ENCODE results near the gene EXOSC2.

EXOSC2 gene

DNA sequence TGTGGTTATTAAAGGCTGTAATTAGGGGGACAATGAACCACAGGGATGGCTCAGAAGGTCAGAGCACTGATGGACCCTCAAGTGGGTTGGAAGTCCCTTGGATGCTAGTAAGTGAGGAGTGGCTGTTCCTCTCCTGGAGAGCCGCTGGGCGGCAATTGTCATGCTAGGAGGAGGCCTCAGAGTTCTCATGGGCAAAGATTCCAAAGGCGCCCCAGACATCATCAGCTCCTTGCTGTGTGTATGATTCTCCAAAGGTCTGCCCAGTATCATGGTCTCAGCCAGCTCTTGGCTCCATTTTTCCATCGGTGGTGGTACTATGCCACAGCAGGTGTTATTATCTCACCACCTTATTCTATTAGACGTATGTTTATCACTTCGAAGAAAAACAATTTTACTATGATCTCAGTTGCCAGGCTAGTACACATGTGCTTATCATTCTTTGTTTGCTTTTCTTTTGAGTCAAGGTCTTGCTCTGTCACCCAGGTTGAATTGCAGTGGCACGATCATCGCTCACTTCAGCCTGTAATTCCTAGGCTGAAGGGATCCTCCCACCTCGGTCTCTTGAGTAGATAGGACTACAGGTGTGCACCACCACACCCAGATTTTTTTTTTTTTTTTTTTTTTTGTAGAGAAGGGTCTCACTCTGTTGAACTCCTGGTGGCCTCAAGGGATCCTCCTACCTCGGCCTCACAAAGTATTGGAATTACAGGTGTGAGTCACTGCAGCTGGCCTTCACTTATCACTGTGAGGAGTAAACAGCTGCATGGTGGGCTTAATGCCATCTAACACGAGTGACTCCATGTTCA is 46.8 kb downstream of the EXOSC2 start:
- no peak for DNase-seq

- DNase-seq, result no peak
These were observed 47.4 kb downstream of the EXOSC2 start for GRCh38 chr9:130741024-130741305.

DNA sequence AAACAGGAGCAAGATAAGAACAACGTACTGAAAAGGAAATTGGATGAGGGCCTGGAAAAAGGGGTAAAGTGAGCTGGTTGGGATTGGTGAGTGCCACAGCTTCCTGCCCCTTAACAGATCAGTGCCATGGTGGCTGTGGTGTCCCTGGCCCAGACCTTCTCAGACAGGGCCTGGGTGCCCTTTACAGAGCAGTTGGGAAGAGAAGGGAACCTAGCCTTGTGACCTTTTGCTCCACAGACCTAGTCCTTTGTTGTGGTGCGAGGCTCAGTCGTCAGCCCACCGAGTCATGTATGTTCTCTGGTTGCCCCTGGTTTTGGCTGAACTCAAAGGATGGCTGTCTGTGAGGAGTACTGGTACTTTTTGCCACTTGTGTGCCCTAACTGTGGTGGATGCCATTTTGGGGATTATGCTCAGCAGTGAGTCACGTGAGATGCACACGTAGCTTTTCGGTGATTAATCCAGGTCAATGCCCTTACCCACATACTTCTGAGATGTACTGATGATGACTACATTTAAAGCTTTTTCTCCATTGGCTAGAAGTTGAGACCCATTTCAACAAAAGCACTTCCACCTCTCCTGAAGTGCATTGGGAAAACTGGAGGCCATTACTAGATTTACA is 48.4 kb downstream of the EXOSC2 start:
- DNase-seq, result no peak

GRCh38 chr9:130743656-130744055 is 50.1 kb downstream of the EXOSC2 start:
- no peak for DNase-seq

GRCh38 chr9:130745210-130745800 is 51.7 kb downstream of the EXOSC2 start:
- DNase-seq, result no peak

- DNase-seq, result no peak
These were observed 52.2 kb downstream of the EXOSC2 start for GRCh38 chr9:130745829-130746228.

GRCh38 chr9:130746434-130747212 is 53.0 kb downstream of the EXOSC2 start:
- DNase-seq, result no peak

- no peak for DNase-seq
These were observed 58.2 kb downstream of the EXOSC2 start for GRCh38 chr9:130751631-130752355.

Measured in stimulated activated naive CD4-positive, alpha-beta T cell (primary cell).